ENCODE results near the gene KIAA0319L. TPM values are rescaled to one million over a fixed set of nuclear protein-coding genes. Genes with fewer than 3 reads are reported as not detected.

Gene KIAA0319L
- total RNA-seq, 1 experiment from 2014 or later, result 46.4 TPM

GRCh38 chr1:35444519-35444774 is 112.8 kb downstream of the KIAA0319L start:
- H3K23ac ChIP-seq (ENCODE audit: insufficient read length, low read depth, low read length), result no peak overlapping the region
- no peak overlapping the region for H2BK5ac ChIP-seq (ENCODE audit: insufficient read length, low read length)
- H3K79me1 ChIP-seq (ENCODE audit: insufficient read depth, low read depth, low read length, poor library complexity, severe bottlenecking), result no peaks in the 10 kb centered on the region
- H4K91ac ChIP-seq (ENCODE audit: insufficient read length, low read depth, low read length), result no peak overlapping the region
- no peak overlapping the region for H3K4me2 ChIP-seq (ENCODE audit: insufficient read depth, insufficient read length, low read length)
- no peak overlapping the region for H3K18ac ChIP-seq (ENCODE audit: insufficient read length, low read depth, low read length)
- no peaks in the 10 kb centered on the region for H3K4me1 ChIP-seq (ENCODE audit: insufficient read depth, low read length)
- DNase-seq, result no peak
- no peak overlapping the region for H2BK20ac ChIP-seq (ENCODE audit: low read depth, low read length, poor library complexity, severe bottlenecking)
- H3T11ph ChIP-seq (ENCODE audit: low read length), result no peak overlapping the region
- H3K4me1 Mint-ChIP-seq, result no peaks in the 10 kb centered on the region
- no peak overlapping the region for H2BK12ac ChIP-seq (ENCODE audit: insufficient read length, low read depth, low read length)
- no peak overlapping the region for H3K4ac ChIP-seq (ENCODE audit: low read depth, low read length)
- no peak overlapping the region for H2BK15ac ChIP-seq (ENCODE audit: low read depth, low read length)
- H3K27ac Mint-ChIP-seq, result no peak overlapping the region
- H2AK5ac ChIP-seq (ENCODE audit: insufficient read length, low read length), result no peak overlapping the region
- peaks cover 22 to 64% (median 32%) of the 10 kb centered on the region in 3 experiments; a peak in 6 of 7 replicates for H3K36me3 Mint-ChIP-seq (ENCODE audit: insufficient read depth in 1 of 3, low read depth in 3 of 3)
- H3K9ac ChIP-seq (ENCODE audit: extremely low read depth, insufficient read length, low read length), result no peak overlapping the region
- TF ChIP-seq CTCF (conservative IDR thresholded peaks at IDR 0.05), result no peak
- H3K27me3 ChIP-seq (ENCODE audit: insufficient read depth, low read length), result no peaks in the 10 kb centered on the region
- no peak overlapping the region for H4K8ac ChIP-seq (replicated peaks; ENCODE audit: insufficient read length, low read depth, low read length)
- no peak overlapping the region for H3K27ac ChIP-seq (ENCODE audit: insufficient read length, low read depth, low read length)
- H3K14ac ChIP-seq (ENCODE audit: insufficient read depth, low read length), result no peak overlapping the region
- H3K56ac ChIP-seq (ENCODE audit: insufficient read length, low read depth, low read length), result no peak overlapping the region
- H3K79me2 ChIP-seq (ENCODE audit: insufficient read depth, low read length), result no peaks in the 10 kb centered on the region
- peaks cover 3% of the 10 kb centered on the region for H4K20me1 ChIP-seq (ENCODE audit: control insufficient read depth, insufficient read depth, insufficient read length)
- H3K4me3 Mint-ChIP-seq, result no peak overlapping the region
- H3K27me3 Mint-ChIP-seq (ENCODE audit: low read depth), result no peaks in the 10 kb centered on the region
- H3K23me2 ChIP-seq (ENCODE audit: insufficient read length, low read depth, low read length, poor library complexity, severe bottlenecking), result no peaks in the 10 kb centered on the region
- H3K9me3 ChIP-seq (ENCODE audit: control insufficient read depth, low read depth, low read length), result no peaks in the 10 kb centered on the region
- no peak overlapping the region for H2BK120ac ChIP-seq (ENCODE audit: low read depth, low read length, poor library complexity, severe bottlenecking)
- H4K5ac ChIP-seq (ENCODE audit: insufficient read length, low read depth, low read length), result no peak overlapping the region
- no peaks in the 10 kb centered on the region for H3K9me3 Mint-ChIP-seq
- H2AFZ ChIP-seq (ENCODE audit: low read length), result no peak overlapping the region

Data from H9 (cell line).